ENCODE measurements around the gene LRSAM1.

LRSAM1 gene

GRCh38 chr9:127428348-127428747 is 23.0 kb upstream of the LRSAM1 start:
- no peak for DNase-seq

- DNase-seq, result no peak
Measured at GRCh38 chr9:127430415-127430814, 20.9 kb upstream of the LRSAM1 start.

- DNase-seq, result peak; percentile 19
Measured at GRCh38 chr9:127437497-127438264, 13.6 kb upstream of the LRSAM1 start.

- DNase-seq, result no peak
Measured at GRCh38 chr9:127438394-127438793, 12.9 kb upstream of the LRSAM1 start.

- peak; percentile 54 for DNase-seq
Measured at GRCh38 chr9:127444283-127444920, 6.9 kb upstream of the LRSAM1 start.

- DNase-seq, result peak; percentile 55
Measured at GRCh38 chr9:127444921-127445850, 6.1 kb upstream of the LRSAM1 start.

GRCh38 chr9:127445851-127446712 is 5.2 kb upstream of the LRSAM1 start:
- peak; percentile 44 for DNase-seq

- DNase-seq, result peak; percentile 19
Measured at GRCh38 chr9:127446713-127447415, 4.4 kb upstream of the LRSAM1 start.

- DNase-seq, result peak; percentile 39
Measured at GRCh38 chr9:127447416-127448111, 3.7 kb upstream of the LRSAM1 start.

- peak; percentile 30 for DNase-seq
Measured at GRCh38 chr9:127448112-127448805, 3.1 kb upstream of the LRSAM1 start.

- DNase-seq, result peak; percentile 24
Measured at GRCh38 chr9:127449332-127449966, 1.9 kb upstream of the LRSAM1 start.

- peak; percentile 40 for DNase-seq
Measured at GRCh38 chr9:127450243-127450760, 1.0 kb upstream of the LRSAM1 start.

GRCh38 chr9:127451608-127451857 is 223 bp downstream of the LRSAM1 start:
- DNase-seq, result no peak

- peak; percentile 72 for DNase-seq
Measured at GRCh38 chr9:127451858-127452656, 747 bp downstream of the LRSAM1 start.

- no peak for DNase-seq
Measured at GRCh38 chr9:127452691-127453090, 1.4 kb downstream of the LRSAM1 start.

- DNase-seq, result peak; percentile 43
Measured at GRCh38 chr9:127455324-127455992, 4.1 kb downstream of the LRSAM1 start.

- DNase-seq, result no peak
Measured at GRCh38 chr9:127457191-127457878, 6.0 kb downstream of the LRSAM1 start.

- DNase-seq, result no peak
Measured at GRCh38 chr9:127458921-127459320, 7.6 kb downstream of the LRSAM1 start.

Data from stimulated activated CD4-positive, alpha-beta T cell treated with anti-CD3 and anti-CD28 coated beads, Interleukin-15, amount 100 ng/mL, for 24 hours (primary cell).